K562 (cell line): ENCODE data around the gene EVC. TPM values are rescaled to one million over a fixed set of nuclear protein-coding genes. Genes with fewer than 3 reads are reported as not detected.

Source experiments
- ATAC-seq: fragments of 200-7000 bp; cut with Tn5 transposase; 3 replicates; pipeline ENCODE4 v1.9.1; 2020; ENCODE audit warnings: moderate library complexity
- BruUV-seq: library from RNA; stranded (reverse); fragments of 400-500 nt; replicated peaks from 2 replicates; lab custom pipeline; 2021; lab: Mats Ljungman, UMichigan
- CTCF ChIA-PET: fragments of 300-600 bp; formaldehyde crosslinking; extraction: SDS; loops from one replicate; lab custom pipeline; 2021; ENCODE audit warnings: low intra/inter-chr PET ratio; lab: Yijun Ruan, JAX
- POLR2A ChIA-PET: fragments of 300-600, 350-650 bp; sonication (Branson Sonifier 250); formaldehyde crosslinking; extraction: SDS; loops from one replicate; lab custom pipeline; 2021; ENCODE audit warnings: antibody characterized with exemption, inconsistent platforms; lab: Yijun Ruan, JAX
- DNase-seq, 4 experiments: peaks; one replicate each; pipeline versions ENCODE4 v3.0.0 to v3.0.0-alpha.2; 2011 to 2018; ENCODE audit warnings: low spot score in 3 of 4, mixed read lengths in 3 of 4; ENCODE audit errors: extremely low read depth in 1 of 4
- FAIRE-seq: peaks from 2 replicates; lab custom pipeline; 2011; peaks lifted over from hg19 to GRCh38; lab: Jason Lieb, UNC
- H2AFZ ChIP-seq: 2 replicates; pipeline ENCODE4 v1.6.0; 2011; ENCODE audit warnings: low read depth, low read length, control low read depth, inconsistent platforms
- H3K27ac ChIP-seq: fragments of 200-600 bp; 3 replicates; pipeline ENCODE4 v1.8.0; 2011; ENCODE audit warnings: low read depth, mild to moderate bottlenecking, control low read depth, inconsistent platforms, low read length, moderate library complexity, mixed read lengths; ENCODE audit errors: extremely low read depth
- H3K27me3 ChIP-seq, 2 experiments: fragments of 300-600 bp in 1 of 2; 2 replicates in 1 of 2; 3 replicates in 1 of 2; pipeline versions ENCODE4 v1.6.0 to v1.8.0; 2011; ENCODE audit warnings: inconsistent platforms in 2 of 2, low read length in 2 of 2, mild to moderate bottlenecking in 1 of 2, mixed read lengths in 1 of 2, moderate library complexity in 1 of 2; ENCODE audit not compliant: control insufficient read depth in 2 of 2, insufficient read depth in 2 of 2
- H3K36me3 ChIP-seq: fragments of 300-600 bp; 3 replicates; pipeline ENCODE4 v1.8.0; 2011; ENCODE audit warnings: mild to moderate bottlenecking, low read length, inconsistent platforms; ENCODE audit not compliant: control insufficient read depth, insufficient read depth
- H3K4me1 ChIP-seq, 2 experiments: fragments of 200-600 bp in 1 of 2; replicated peaks in 1 of 2; 2 replicates in 1 of 2; 3 replicates in 1 of 2; pipeline versions ENCODE4 v1.5.1 to v1.8.0; 2011; ENCODE audit warnings: inconsistent platforms in 2 of 2, low read length in 2 of 2, mild to moderate bottlenecking in 1 of 2, mixed read lengths in 1 of 2, moderate library complexity in 1 of 2; ENCODE audit not compliant: control insufficient read depth in 2 of 2, insufficient read depth in 2 of 2
- H3K4me2 ChIP-seq: 2 replicates; pipeline ENCODE4 v1.6.1; 2011; ENCODE audit warnings: low read length, control low read depth, inconsistent platforms, mixed read lengths; ENCODE audit not compliant: insufficient read depth
- H3K4me3 ChIP-seq: fragments of 200-600 bp; sonication (generic), shearing (Covaris generic); 2 replicates; pipeline ENCODE4 v1.5.1; 2016; ENCODE audit warnings: control low read depth, inconsistent platforms
- H3K79me2 ChIP-seq: fragments of 200-600 bp; 3 replicates; pipeline ENCODE4 v1.8.0; 2011; ENCODE audit warnings: low read length, inconsistent platforms; ENCODE audit not compliant: control insufficient read depth, insufficient read depth
- H3K9ac ChIP-seq, 2 experiments: 2 replicates each; pipeline versions ENCODE4 v1.6.0 to v1.6.1; 2011; ENCODE audit warnings: low read depth in 2 of 2, low read length in 2 of 2, control low read depth in 1 of 2, inconsistent platforms in 1 of 2, mild to moderate bottlenecking in 1 of 2, mixed read lengths in 1 of 2; ENCODE audit not compliant: insufficient read depth in 1 of 2
- H3K9me1 ChIP-seq: one replicate; pipeline ENCODE4 v1.6.0; 2011; ENCODE audit warnings: inconsistent platforms, mild to moderate bottlenecking, low read length, moderate library complexity; ENCODE audit not compliant: control insufficient read depth, insufficient read depth
- H3K9me3 ChIP-seq: replicated peaks from 2 replicates; pipeline ENCODE4 v1.5.1; 2011; ENCODE audit warnings: low read depth, low read length, inconsistent platforms; ENCODE audit not compliant: control insufficient read depth, insufficient read depth
- H4K20me1 ChIP-seq: replicated peaks from 2 replicates; pipeline ENCODE4 v1.6.1; 2011; ENCODE audit warnings: low read length, inconsistent platforms, mixed read lengths; ENCODE audit not compliant: control insufficient read depth, insufficient read depth
- AFF1 ChIP-seq, 2 experiments: fragments of 450-650 bp; IDR thresholded peaks; 2 replicates each; pipeline ENCODE4 v1.6.1; 2018; ENCODE audit warnings: mild to moderate bottlenecking in 2 of 2, low read depth in 1 of 2; ENCODE audit not compliant: partially characterized antibody in 2 of 2
- CREM ChIP-seq: IDR thresholded peaks from 2 replicates; pipeline ENCODE4 v1.6.1; 2014; ENCODE audit warnings: antibody characterized with exemption, low read depth
- DLX4 ChIP-seq: fragments of 250-450 bp; sonication (Bioruptor Pico); IDR thresholded peaks from 2 replicates; pipeline ENCODE4 v1.6.1; 2021; ENCODE audit warnings: mild to moderate bottlenecking
- E2F1 ChIP-seq: sonication (generic); formaldehyde crosslinking; IDR thresholded peaks from 2 replicates; pipeline ENCODE4 v1.8.1; 2023; ENCODE audit warnings: mild to moderate bottlenecking, missing genetic modification reagents, moderate library complexity
- FOXP1 ChIP-seq: sonication (generic); formaldehyde crosslinking; IDR thresholded peaks from 2 replicates; pipeline ENCODE4 v1.8.0; 2022; ENCODE audit warnings: mild to moderate bottlenecking, missing genetic modification reagents
- HNRNPUL1 ChIP-seq: fragments of 200-400 bp; formaldehyde crosslinking; IDR thresholded peaks from 2 replicates; pipeline ENCODE4 v1.6.1; 2017; ENCODE audit warnings: low read length
- KAT8 ChIP-seq: fragments of 450-650 bp; IDR thresholded peaks from 2 replicates; pipeline ENCODE4 v1.6.1; 2016; ENCODE audit warnings: low read depth, mild to moderate bottlenecking
- LEF1 ChIP-seq: fragments of 450-650 bp; IDR thresholded peaks from 2 replicates; pipeline ENCODE4 v1.6.1; 2016; ENCODE audit warnings: mild to moderate bottlenecking
- POLR2H ChIP-seq: IDR thresholded peaks from 2 replicates; pipeline ENCODE4 v1.6.1; 2016; ENCODE audit warnings: missing genetic modification characterization, low read depth, mild to moderate bottlenecking, control low read depth, missing compliant biosample characterization, moderate library complexity
- ZBTB11 ChIP-seq, 3 experiments: fragments of 200-800 bp in 1 of 3; fragments of 250-450 bp in 1 of 3; fragments of 450-650 bp in 1 of 3; sonication (Bioruptor Pico) in 1 of 3; sonication (Bioruptor generic) in 1 of 3; formaldehyde crosslinking in 1 of 3; IDR thresholded peaks; 2 replicates each; pipeline versions ENCODE4 v1.6.1 to v1.8.0; 2016 to 2022; ENCODE audit warnings: mild to moderate bottlenecking in 2 of 3, missing genetic modification characterization in 2 of 3, missing compliant biosample characterization in 1 of 3, moderate library complexity in 1 of 3
- ZFPM2 ChIP-seq: fragments of 250-450 bp; sonication (Bioruptor Pico); IDR thresholded peaks from 2 replicates; pipeline ENCODE4 v1.5.1; 2022; ENCODE audit warnings: mild to moderate bottlenecking
- WGBS: fragments of 100-300 bp; shearing (Covaris generic); methylation state at CpG from one replicate; pipeline ENCODE4 v1.1.6; 2016; ENCODE audit warnings: low coverage, mixed read lengths; ENCODE audit not compliant: insufficient coverage; ENCODE audit errors: missing lambda C conversion rate; 5-methylcytosine and 5-hydroxymethylcytosine counted together
- in situ Hi-C: fragments of 300-500 bp; cut with MboI; formaldehyde crosslinking; loops from 4 replicates; pipeline ENCODE4 v1.15.0; 2018; ENCODE audit warnings: inconsistent platforms, mixed read lengths
- intact Hi-C: fragments of 100-400 bp; cut with micrococcal nuclease; formaldehyde crosslinking; loops from 2 replicates; pipeline ENCODE4 v1.14.2; 2022
- polyA plus RNA-seq, 8 experiments: library from polyadenylated mRNA; depleted of rRNA in 4 of 8; stranded (reverse) in 5 of 8; unstranded in 3 of 8; fragments of >200 nt; fragmentation: Nextera tagmentation in 2 of 8; fragmentation: Illumina TruSeq in 1 of 8; extraction: Ambion mirVana in 2 of 8; extraction: Trizol in 1 of 8; gene quantifications; 2 replicates each; pipeline versions ENCODE4 v1.2.1 to v1.2.3, GENCODE V29; 2011 to 2014; ENCODE audit warnings: inconsistent platforms in 1 of 8, missing spikeins in 1 of 8
- total RNA-seq, 7 experiments: library from RNA; depleted of rRNA in 6 of 7; stranded (reverse); fragments of >200 nt in 6 of 7; fragmentation: Illumina TruSeq in 2 of 7; extraction: Trizol in 2 of 7; gene quantifications; 2 replicates each; pipeline versions ENCODE4 v1.2.1 to v1.2.3, GENCODE V29; 2011 to 2021; ENCODE audit warnings: low replicate concordance in 1 of 7

The EVC gene
- total and polyA plus RNA-seq, 9 of the 15 experiments (the other 6 are each of a cell fraction or from before 2014, with no cell fraction given): 0.03 to 3.2 (median 1.1) TPM

- no peak for TF ChIP-seq AFF1 (IDR thresholded peaks at IDR 0.05; ENCODE audit: low read depth in 1 of 2, partially characterized antibody in 2 of 2)
- TF ChIP-seq, all 486 proteins: peak for 0
These were observed 1.9 kb downstream of the EVC start (continued) for GRCh38 chr4:5712931-5713330.

GRCh38 chr4:5713861-5714260, 2.9 kb downstream of the EVC start:
- Histone ChIP-seq H3K4me2 (no peak overlapping the region), H3K9ac (no peak overlapping the region), H3K4me3 (no peak overlapping the region), H2AFZ (no peak overlapping the region), H3K27me3 (peaks cover 2 to 18% of the 10 kb centered on the region in 2 experiments; a peak in 3 of 5 replicates), H3K36me3 (no peaks in the 10 kb centered on the region), H3K79me2 (no peaks in the 10 kb centered on the region), H3K27ac (no peak overlapping the region), H4K20me1 (no peaks in the 10 kb centered on the region), H3K9me3 (no peaks in the 10 kb centered on the region), H3K4me1 (peaks cover 0 to 10% of the 10 kb centered on the region in 2 experiments; a peak in 3 of 5 replicates), H3K9me1 (no peaks in the 10 kb centered on the region)
- CTCF ChIA-PET: no interaction called here
- in situ Hi-C loops (no loop called here), intact Hi-C loops (no loop called here)
- POLR2A ChIA-PET: no interaction called here
- no peak for DNase-seq
- no TSS peak for BruUV-seq
- WGBS: 14% methylated on average over 6 of the region's 6 CpGs
- no peak for ATAC-seq
- FAIRE-seq: no peak
- no peak for TF ChIP-seq LEF1
- no peak for TF ChIP-seq E2F1 (CRISPR knock-in tag)
- no peak for TF ChIP-seq HNRNPUL1
- no peak for TF ChIP-seq KAT8
- no peak for TF ChIP-seq POLR2H
- TF ChIP-seq ZFPM2 (CRISPR knock-in tag): no peak
- no peak for TF ChIP-seq ZBTB11 (CRISPR knock-in tag; IDR thresholded peaks at IDR 0.05)
- TF ChIP-seq FOXP1 (CRISPR knock-in tag): no peak
- TF ChIP-seq CREM: no peak
- no peak for TF ChIP-seq DLX4 (CRISPR knock-in tag)
